Measurements from ENCODE around the gene OPN4.

The OPN4 gene

GRCh38 chr10:86662186-86663045 is 8.1 kb downstream of the OPN4 start:
- DNase-seq (ENCODE audit: low read depth) = no peak

GRCh38 chr10:86663046-86663345 is 8.6 kb downstream of the OPN4 start:
- DNase-seq (ENCODE audit: low read depth) = no peak

- DNase-seq (ENCODE audit: low read depth) = no peak
Observed at GRCh38 chr10:86663576-86664339, 9.4 kb downstream of the OPN4 start.

GRCh38 chr10:86664341-86665217 is 10.2 kb downstream of the OPN4 start:
- no peak for DNase-seq (ENCODE audit: low read depth)

GRCh38 chr10:86665218-86665607 is 10.9 kb downstream of the OPN4 start:
- no peak for DNase-seq (ENCODE audit: low read depth)

GRCh38 chr10:86665868-86666267 is 11.5 kb downstream of the OPN4 start:
- DNase-seq (ENCODE audit: low read depth) = no peak

- DNase-seq (ENCODE audit: low read depth) = no peak
Observed at GRCh38 chr10:86666538-86666937, 12.2 kb downstream of the OPN4 start.

GRCh38 chr10:86667421-86668181 is 13.3 kb downstream of the OPN4 start:
- DNase-seq (ENCODE audit: low read depth) = no peak

GRCh38 chr10:86668297-86669165 is 14.2 kb downstream of the OPN4 start, which contains the start of gene LDB3:
TSS of gene LDB3 (plus strand) at chr10:86668511. CDS start at chr10:86668692, 181 bp downstream.
- DNase-seq (ENCODE audit: low read depth) = peak; percentile 14

- DNase-seq (ENCODE audit: low read depth) = no peak
Observed at GRCh38 chr10:86670290-86670811, 16.0 kb downstream of the OPN4 start.

- no peak for DNase-seq (ENCODE audit: low read depth)
Observed at GRCh38 chr10:86670876-86671275, 16.5 kb downstream of the OPN4 start.

- DNase-seq (ENCODE audit: low read depth) = no peak
Observed at GRCh38 chr10:86671419-86671818, 17.1 kb downstream of the OPN4 start.

GRCh38 chr10:86671985-86672710 is 17.8 kb downstream of the OPN4 start:
- DNase-seq (ENCODE audit: low read depth) = peak; percentile 74

- DNase-seq (ENCODE audit: low read depth) = no peak
Observed at GRCh38 chr10:86673216-86673826, 19.0 kb downstream of the OPN4 start.

- DNase-seq (ENCODE audit: low read depth) = no peak
Observed at GRCh38 chr10:86673827-86674581, 19.7 kb downstream of the OPN4 start.

GRCh38 chr10:86674912-86675311 is 20.6 kb downstream of the OPN4 start:
- no peak for DNase-seq (ENCODE audit: low read depth)

- no peak for DNase-seq (ENCODE audit: low read depth)
Observed at GRCh38 chr10:86677374-86677773, 23.0 kb downstream of the OPN4 start.

GRCh38 chr10:86678999-86679792 is 24.8 kb downstream of the OPN4 start:
- DNase-seq (ENCODE audit: low read depth) = no peak

All from amniotic epithelial cell (primary cell).